Measurements from ENCODE around the gene RTN3.

Gene RTN3

DNA sequence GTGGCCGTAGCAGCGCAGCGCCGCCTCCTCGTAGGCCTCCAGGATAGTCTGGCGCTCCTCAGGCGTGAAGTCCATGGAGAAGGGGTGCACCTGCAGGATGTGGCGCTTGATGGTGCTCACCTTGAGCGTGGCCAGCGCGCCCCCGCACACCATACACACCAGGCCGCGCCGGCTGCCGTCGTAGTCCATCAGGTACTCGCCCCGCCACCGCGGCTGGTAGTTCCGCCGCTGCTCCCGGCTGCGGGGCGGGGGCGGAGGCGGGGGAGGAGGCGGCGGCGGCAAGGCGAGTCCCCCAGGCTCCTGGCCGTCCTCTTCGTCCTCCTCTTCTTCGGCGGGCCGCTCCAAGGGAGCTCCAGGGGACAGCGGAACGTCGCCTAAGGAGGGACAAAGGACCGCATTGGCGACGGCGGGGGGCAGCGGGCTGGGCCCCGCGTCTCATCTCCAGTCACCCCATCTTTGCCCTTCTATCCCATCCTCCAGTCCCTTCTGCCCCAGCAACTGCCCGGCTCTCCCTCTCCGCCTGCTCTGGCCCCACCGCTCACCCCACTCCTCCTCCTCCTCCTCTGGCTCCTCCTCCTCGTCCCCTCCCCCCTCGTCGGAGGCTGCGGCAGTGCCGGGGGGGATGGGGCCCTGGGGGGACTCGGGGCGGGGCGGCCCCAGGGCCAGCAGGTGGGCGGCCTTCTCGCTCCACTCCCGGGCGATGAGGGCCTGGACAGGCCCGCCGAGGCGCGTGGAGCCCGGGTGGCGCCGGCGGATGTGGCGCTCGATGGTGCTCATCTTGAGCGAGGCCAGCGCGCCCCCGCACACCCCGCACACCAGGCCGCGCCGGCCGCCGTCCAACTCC, 82.4 kb downstream of the RTN3 start:
- Histone ChIP-seq H3K9ac (ENCODE audit: low read length) (no peak overlapping the region), H3K36me3 (ENCODE audit: insufficient read depth, low read length) (peaks cover 18% of the 10 kb centered on the region; the same call in 1 of the 2 replicates), H3K4me3 (ENCODE audit: low read depth, low read length, poor library complexity, severe bottlenecking) (no peak overlapping the region), H3K9me3 (ENCODE audit: low read length) (no peaks in the 10 kb centered on the region), H3F3A (ENCODE audit: insufficient read depth, low read length) (peaks cover 5% of the 10 kb centered on the region; the same call in 1 of the 2 replicates), H4K20me1 (ENCODE audit: insufficient read depth, low read length) (no peaks in the 10 kb centered on the region), H3K27me3 (ENCODE audit: insufficient read depth, low read length) (no peaks in the 10 kb centered on the region), H3K79me2 (ENCODE audit: insufficient read depth, low read length) (no peaks in the 10 kb centered on the region), H3K4me2 (ENCODE audit: low read length) (no peak overlapping the region), H3K27ac (ENCODE audit: low read depth, low read length, poor library complexity, severe bottlenecking) (no peak overlapping the region), H3K4me1 (ENCODE audit: insufficient read depth, low read length, severe bottlenecking) (peaks cover 17% of the 10 kb centered on the region), H3K9me2 (ENCODE audit: low read depth, low read length) (no peaks in the 10 kb centered on the region), H2AFZ (ENCODE audit: low read length) (no peak overlapping the region)
- TF ChIP-seq, protein P1, sequence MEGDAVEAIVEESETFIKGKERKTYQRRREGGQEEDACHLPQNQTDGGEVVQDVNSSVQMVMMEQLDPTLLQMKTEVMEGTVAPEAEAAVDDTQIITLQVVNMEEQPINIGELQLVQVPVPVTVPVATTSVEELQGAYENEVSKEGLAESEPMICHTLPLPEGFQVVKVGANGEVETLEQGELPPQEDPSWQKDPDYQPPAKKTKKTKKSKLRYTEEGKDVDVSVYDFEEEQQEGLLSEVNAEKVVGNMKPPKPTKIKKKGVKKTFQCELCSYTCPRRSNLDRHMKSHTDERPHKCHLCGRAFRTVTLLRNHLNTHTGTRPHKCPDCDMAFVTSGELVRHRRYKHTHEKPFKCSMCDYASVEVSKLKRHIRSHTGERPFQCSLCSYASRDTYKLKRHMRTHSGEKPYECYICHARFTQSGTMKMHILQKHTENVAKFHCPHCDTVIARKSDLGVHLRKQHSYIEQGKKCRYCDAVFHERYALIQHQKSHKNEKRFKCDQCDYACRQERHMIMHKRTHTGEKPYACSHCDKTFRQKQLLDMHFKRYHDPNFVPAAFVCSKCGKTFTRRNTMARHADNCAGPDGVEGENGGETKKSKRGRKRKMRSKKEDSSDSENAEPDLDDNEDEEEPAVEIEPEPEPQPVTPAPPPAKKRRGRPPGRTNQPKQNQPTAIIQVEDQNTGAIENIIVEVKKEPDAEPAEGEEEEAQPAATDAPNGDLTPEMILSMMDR (IDR thresholded peaks at IDR 0.05; ENCODE audit: low read length) = no peak
- no peak for TF ChIP-seq EZH2 (IDR thresholded peaks at IDR 0.05; ENCODE audit: borderline replicate concordance, low read length)

DNA sequence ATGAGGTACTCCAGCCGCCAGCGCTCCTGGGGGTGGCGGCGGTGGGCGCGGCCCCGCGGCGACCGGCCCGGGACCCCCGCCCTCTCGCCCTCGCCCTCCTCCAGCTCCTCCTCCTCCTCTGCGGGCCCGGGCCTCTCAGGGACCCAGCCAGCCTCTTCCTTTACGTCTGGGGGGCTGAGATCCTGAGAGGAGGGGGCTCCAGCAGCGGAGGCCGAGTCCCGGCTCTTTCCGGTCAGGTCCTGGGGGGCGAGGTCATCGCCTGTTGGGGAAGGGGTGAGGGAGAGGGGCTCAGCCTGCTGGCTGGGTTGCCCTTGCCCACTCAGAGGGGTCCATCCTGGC, 83.0 kb downstream of the RTN3 start:
- TF ChIP-seq, protein P1 (IDR thresholded peaks at IDR 0.05; ENCODE audit: low read length) = no peak
- TF ChIP-seq EZH2 (IDR thresholded peaks at IDR 0.05; ENCODE audit: borderline replicate concordance, low read length) = no peak
- no peaks in the 10 kb centered on the region for H4K20me1 ChIP-seq (ENCODE audit: insufficient read depth, low read length)
- no peak overlapping the region for H3K4me2 ChIP-seq (ENCODE audit: low read length)
- peaks cover 19% of the 10 kb centered on the region for H3K4me1 ChIP-seq (ENCODE audit: insufficient read depth, low read length, severe bottlenecking)
- no peaks in the 10 kb centered on the region for H3K79me2 ChIP-seq (ENCODE audit: insufficient read depth, low read length)
- no peaks in the 10 kb centered on the region for H3K9me3 ChIP-seq (ENCODE audit: low read length)
- H2AFZ ChIP-seq (ENCODE audit: low read length) = no peak overlapping the region
- H3K4me3 ChIP-seq (ENCODE audit: low read depth, low read length, poor library complexity, severe bottlenecking) = no peak overlapping the region
- no peak overlapping the region for H3K9ac ChIP-seq (ENCODE audit: low read length)
- H3K36me3 ChIP-seq (ENCODE audit: insufficient read depth, low read length) = peaks cover 17% of the 10 kb centered on the region; the same call in 1 of the 2 replicates
- H3K27me3 ChIP-seq (ENCODE audit: insufficient read depth, low read length) = no peaks in the 10 kb centered on the region
- peaks cover 5% of the 10 kb centered on the region; the same call in 1 of the 2 replicates for H3F3A ChIP-seq (ENCODE audit: insufficient read depth, low read length)
- H3K27ac ChIP-seq (ENCODE audit: low read depth, low read length, poor library complexity, severe bottlenecking) = no peak overlapping the region
- H3K9me2 ChIP-seq (ENCODE audit: low read depth, low read length) = no peaks in the 10 kb centered on the region

DNA sequence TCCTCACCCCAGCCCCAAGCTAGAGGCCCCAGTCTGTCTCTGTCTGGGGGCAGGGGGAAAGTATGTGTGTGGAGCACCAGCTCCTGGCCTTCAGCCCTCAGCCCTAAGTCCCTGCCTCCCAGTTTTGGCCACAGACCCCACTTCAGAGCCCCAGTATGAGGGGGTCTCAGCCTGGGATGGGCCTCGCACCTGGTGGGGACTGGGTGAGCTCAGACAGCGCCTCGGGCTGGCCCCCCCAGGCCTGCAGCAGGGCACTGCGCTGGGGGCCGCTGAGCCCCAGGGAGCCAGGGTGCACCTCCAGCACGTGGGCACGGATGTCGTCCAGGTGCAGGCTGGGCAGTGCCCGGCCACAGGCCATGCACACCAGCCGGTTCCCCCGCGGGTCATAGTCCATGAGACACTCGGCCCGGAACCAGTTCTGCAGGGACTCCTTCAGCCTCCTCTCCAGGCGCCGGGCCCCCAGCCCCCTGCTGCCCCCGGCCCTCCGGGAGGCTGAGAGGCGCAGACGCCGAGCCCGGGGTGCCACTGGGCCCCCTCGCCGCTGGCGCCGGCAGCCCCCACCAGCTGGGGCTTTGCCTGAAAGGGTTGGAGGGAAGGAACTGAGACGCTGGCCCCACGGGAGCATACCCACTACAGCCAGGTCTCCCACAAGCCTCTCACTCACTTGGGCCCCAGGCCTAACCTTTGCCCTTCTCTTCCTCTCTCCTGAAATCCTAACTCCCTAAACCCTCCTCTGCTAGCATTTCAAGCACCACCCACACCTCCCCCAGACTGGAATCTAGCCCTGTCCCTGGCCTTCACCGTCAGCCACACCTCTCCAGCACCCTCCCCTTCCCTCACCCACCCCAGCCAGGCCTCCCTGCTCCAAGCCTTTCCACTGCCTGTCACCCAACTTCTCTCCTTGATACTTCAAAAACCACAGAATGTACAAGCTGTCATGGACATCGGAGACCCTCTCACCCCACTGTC, 83.7 kb downstream of the RTN3 start:
- no peaks in the 10 kb centered on the region for H3K79me2 ChIP-seq (ENCODE audit: insufficient read depth, low read length)
- TF ChIP-seq EZH2 (IDR thresholded peaks at IDR 0.05; ENCODE audit: borderline replicate concordance, low read length) = no peak
- H3K27ac ChIP-seq (ENCODE audit: low read depth, low read length, poor library complexity, severe bottlenecking) = no peak overlapping the region
- H3K36me3 ChIP-seq (ENCODE audit: insufficient read depth, low read length) = peaks cover 16% of the 10 kb centered on the region; the same call in 1 of the 2 replicates
- H3K9me2 ChIP-seq (ENCODE audit: low read depth, low read length) = no peaks in the 10 kb centered on the region
- H3K27me3 ChIP-seq (ENCODE audit: insufficient read depth, low read length) = no peaks in the 10 kb centered on the region
- peaks cover 3% of the 10 kb centered on the region; the same call in 1 of the 2 replicates for H3F3A ChIP-seq (ENCODE audit: insufficient read depth, low read length)
- H3K4me1 ChIP-seq (ENCODE audit: insufficient read depth, low read length, severe bottlenecking) = peaks cover 22% of the 10 kb centered on the region
- H3K9ac ChIP-seq (ENCODE audit: low read length) = no peak overlapping the region
- H3K9me3 ChIP-seq (ENCODE audit: low read length) = no peaks in the 10 kb centered on the region
- no peaks in the 10 kb centered on the region for H4K20me1 ChIP-seq (ENCODE audit: insufficient read depth, low read length)
- H2AFZ ChIP-seq (ENCODE audit: low read length) = no peak overlapping the region
- H3K4me3 ChIP-seq (ENCODE audit: low read depth, low read length, poor library complexity, severe bottlenecking) = no peak overlapping the region
- H3K4me2 ChIP-seq (ENCODE audit: low read length) = no peak overlapping the region
